SH-SY5Y (cell line): ENCODE data around the gene CDCA7L.

ENCODE experiments used
- GATA2 ChIP-seq: IDR thresholded peaks from 2 replicates; pipeline ENCODE4 v1.6.1; 2011; ENCODE audit warnings: mild to moderate bottlenecking, low read depth, low read length
- GATA3 ChIP-seq: IDR thresholded peaks from 2 replicates; pipeline ENCODE4 v1.6.1; 2011; ENCODE audit warnings: low read depth, mild to moderate bottlenecking, low read length, moderate library complexity

The CDCA7L gene

GRCh38 chr7:21866731-21867130 is 79.0 kb downstream of the CDCA7L start:
- TF ChIP-seq GATA3, result no peak
- TF ChIP-seq GATA2, result no peak

GRCh38 chr7:21851559-21851967 is 94.1 kb downstream of the CDCA7L start:
- TF ChIP-seq GATA3 (no peak), GATA2 (no peak)
